ENCODE data around the gene SLC35C1.

- TF ChIP-seq CTCF (IDR thresholded peaks at IDR 0.05) (no peak), EP300 (IDR thresholded peaks at IDR 0.05) (no peak), POLR2A (IDR thresholded peaks at IDR 0.05) (no peak), POLR2AphosphoS5 (IDR thresholded peaks at IDR 0.05) (no peak)
Measured at GRCh38 chr11:45805305-45806071, 539 bp downstream of the SLC35C1 start.

Measured in sigmoid colon (tissue), 4 donors.